HEK293 (cell line): Measurements from ENCODE around the gene STAT2.

Experiments
- CTCF ChIA-PET: fragments of 350-600 bp; formaldehyde crosslinking; extraction: SDS; loops from one replicate; lab custom pipeline; 2021; ENCODE audit warnings: antibody characterized with exemption; lab: Yijun Ruan, JAX
- POLR2A ChIA-PET: fragments of 300-600 bp; formaldehyde crosslinking; extraction: SDS; loops from one replicate; lab custom pipeline; 2020; ENCODE audit warnings: antibody characterized with exemption, inconsistent platforms; lab: Yijun Ruan, JAX
- H3K27ac ChIP-seq: fragments of 200-500 bp; sonication (Bioruptor generic); 2 replicates; pipeline ENCODE4 v1.5.1; 2014; ENCODE audit warnings: low read depth, low read length, control low read depth, inconsistent platforms; ENCODE audit errors: extremely low read depth
- H3K36me3 ChIP-seq, 2 experiments: fragments of 200-500 bp in 1 of 2; sonication (Bioruptor generic) in 1 of 2; 1 replicate in 1 of 2; 2 replicates in 1 of 2; pipeline ENCODE4 v1.5.1; 2014 to 2017; ENCODE audit warnings: inconsistent platforms in 2 of 2, low read length in 2 of 2; ENCODE audit not compliant: control insufficient read depth in 2 of 2, insufficient read depth in 1 of 2
- H3K4me1 ChIP-seq: fragments of 200-500 bp; sonication (Bioruptor generic); 2 replicates; pipeline ENCODE4 v1.5.1; 2014; ENCODE audit warnings: mild to moderate bottlenecking, low read length, inconsistent platforms; ENCODE audit not compliant: control insufficient read depth, insufficient read depth
- H3K4me3 ChIP-seq: 2 replicates; pipeline ENCODE4 v1.5.1; 2011; ENCODE audit warnings: low read depth, mild to moderate bottlenecking, control low read depth, low read length, moderate library complexity
- H3K9me3 ChIP-seq: fragments of 200-500 bp; sonication (Bioruptor generic); 2 replicates; pipeline ENCODE4 v1.5.1; 2014; ENCODE audit warnings: low read depth, low read length, inconsistent platforms; ENCODE audit not compliant: control insufficient read depth, insufficient read depth
- ZNF121 ChIP-seq: fragments of 450-650 bp; formaldehyde crosslinking; IDR thresholded peaks from 2 replicates; pipeline ENCODE4 v1.5.1; 2016; ENCODE audit warnings: missing biosample characterization, missing genetic modification characterization
- ZNF37A ChIP-seq: fragments of 450-650 bp; IDR thresholded peaks from 2 replicates; pipeline ENCODE4 v1.5.1; 2018; ENCODE audit warnings: missing biosample characterization, missing genetic modification characterization
- TF ChIP-seq, protein P1 (sequence below): fragments of 450-650 bp; formaldehyde crosslinking; IDR thresholded peaks from 2 replicates; pipeline ENCODE4 v1.5.1; 2016; ENCODE audit warnings: missing biosample characterization, missing genetic modification characterization, borderline replicate concordance
- TF ChIP-seq, protein P2 (sequence below): fragments of 450-650 bp; formaldehyde crosslinking; IDR thresholded peaks from 2 replicates; pipeline ENCODE4 v1.5.0; 2017; ENCODE audit warnings: missing biosample characterization, missing genetic modification characterization, borderline replicate concordance
- TF ChIP-seq, protein P3 (sequence below): fragments of 450-650 bp; formaldehyde crosslinking; IDR thresholded peaks from 2 replicates; pipeline ENCODE4 v1.5.1; 2016; ENCODE audit warnings: missing biosample characterization, missing genetic modification characterization

Gene STAT2

DNA sequence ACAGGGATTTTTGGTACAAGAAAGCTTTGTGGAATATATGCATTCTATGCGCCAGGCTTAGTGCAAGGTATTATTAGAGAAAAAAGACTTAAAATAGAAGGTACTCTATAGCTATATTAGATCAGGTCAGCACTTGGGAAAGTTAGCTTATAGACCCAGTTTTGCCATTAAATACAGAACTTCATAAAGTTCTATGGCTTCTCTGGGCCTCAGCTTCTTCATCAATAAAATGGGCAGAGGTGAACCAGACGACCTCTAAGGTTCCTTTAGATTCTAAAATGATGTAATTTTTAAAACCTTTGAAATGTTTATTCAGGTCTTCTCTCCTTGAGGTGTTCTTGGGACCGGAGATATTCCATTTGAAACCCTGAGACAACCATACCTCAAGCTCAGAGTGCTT lies 51.2 kb downstream of the STAT2 start (continued):
- TF ChIP-seq, protein P1, sequence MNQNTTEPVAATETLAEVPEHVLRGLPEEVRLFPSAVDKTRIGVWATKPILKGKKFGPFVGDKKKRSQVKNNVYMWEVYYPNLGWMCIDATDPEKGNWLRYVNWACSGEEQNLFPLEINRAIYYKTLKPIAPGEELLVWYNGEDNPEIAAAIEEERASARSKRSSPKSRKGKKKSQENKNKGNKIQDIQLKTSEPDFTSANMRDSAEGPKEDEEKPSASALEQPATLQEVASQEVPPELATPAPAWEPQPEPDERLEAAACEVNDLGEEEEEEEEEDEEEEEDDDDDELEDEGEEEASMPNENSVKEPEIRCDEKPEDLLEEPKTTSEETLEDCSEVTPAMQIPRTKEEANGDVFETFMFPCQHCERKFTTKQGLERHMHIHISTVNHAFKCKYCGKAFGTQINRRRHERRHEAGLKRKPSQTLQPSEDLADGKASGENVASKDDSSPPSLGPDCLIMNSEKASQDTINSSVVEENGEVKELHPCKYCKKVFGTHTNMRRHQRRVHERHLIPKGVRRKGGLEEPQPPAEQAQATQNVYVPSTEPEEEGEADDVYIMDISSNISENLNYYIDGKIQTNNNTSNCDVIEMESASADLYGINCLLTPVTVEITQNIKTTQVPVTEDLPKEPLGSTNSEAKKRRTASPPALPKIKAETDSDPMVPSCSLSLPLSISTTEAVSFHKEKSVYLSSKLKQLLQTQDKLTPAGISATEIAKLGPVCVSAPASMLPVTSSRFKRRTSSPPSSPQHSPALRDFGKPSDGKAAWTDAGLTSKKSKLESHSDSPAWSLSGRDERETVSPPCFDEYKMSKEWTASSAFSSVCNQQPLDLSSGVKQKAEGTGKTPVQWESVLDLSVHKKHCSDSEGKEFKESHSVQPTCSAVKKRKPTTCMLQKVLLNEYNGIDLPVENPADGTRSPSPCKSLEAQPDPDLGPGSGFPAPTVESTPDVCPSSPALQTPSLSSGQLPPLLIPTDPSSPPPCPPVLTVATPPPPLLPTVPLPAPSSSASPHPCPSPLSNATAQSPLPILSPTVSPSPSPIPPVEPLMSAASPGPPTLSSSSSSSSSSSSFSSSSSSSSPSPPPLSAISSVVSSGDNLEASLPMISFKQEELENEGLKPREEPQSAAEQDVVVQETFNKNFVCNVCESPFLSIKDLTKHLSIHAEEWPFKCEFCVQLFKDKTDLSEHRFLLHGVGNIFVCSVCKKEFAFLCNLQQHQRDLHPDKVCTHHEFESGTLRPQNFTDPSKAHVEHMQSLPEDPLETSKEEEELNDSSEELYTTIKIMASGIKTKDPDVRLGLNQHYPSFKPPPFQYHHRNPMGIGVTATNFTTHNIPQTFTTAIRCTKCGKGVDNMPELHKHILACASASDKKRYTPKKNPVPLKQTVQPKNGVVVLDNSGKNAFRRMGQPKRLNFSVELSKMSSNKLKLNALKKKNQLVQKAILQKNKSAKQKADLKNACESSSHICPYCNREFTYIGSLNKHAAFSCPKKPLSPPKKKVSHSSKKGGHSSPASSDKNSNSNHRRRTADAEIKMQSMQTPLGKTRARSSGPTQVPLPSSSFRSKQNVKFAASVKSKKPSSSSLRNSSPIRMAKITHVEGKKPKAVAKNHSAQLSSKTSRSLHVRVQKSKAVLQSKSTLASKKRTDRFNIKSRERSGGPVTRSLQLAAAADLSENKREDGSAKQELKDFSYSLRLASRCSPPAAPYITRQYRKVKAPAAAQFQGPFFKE (tag by site-specific recombination), result no peak
- no peak for TF ChIP-seq ZNF37A (tag by site-specific recombination)

DNA sequence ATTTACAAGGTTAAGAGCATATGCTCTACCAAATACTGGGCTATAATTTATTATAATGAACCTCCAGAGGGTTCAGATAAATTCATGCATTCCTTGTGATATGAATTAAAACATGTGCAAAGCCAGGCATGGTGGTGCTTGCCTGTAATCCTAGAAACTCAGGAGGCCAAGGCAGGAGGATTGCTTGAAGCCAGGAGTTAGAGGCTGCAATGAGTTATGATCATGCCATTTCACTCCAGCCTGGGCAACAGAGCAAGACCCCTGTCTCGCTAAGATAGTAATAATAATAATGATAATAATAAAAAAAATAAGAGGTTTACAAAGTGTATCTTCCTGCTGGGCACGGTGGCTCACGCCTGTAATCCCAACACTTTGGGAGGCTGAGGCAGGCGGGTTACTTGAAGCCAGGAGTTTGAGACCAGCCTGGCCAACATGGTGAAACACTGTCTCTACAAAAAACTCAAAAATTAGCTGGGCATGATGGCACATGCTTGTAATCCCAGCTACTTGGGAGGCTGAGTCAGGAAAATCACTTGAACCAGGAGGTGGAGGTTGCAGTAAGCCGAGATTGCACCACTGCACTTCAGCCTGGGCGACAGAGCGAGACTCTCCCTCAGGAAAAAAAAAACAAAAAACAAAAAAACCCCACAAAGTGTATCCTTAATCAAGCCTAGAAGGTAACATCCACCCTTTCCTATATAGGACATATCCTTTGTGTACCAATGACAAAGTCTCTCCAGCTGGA lies 52.5 kb downstream of the STAT2 start:
- ChIA-PET POLR2A (interaction anchor here (1.6 kb wide), 1 partner anchor 26 kb away, joined by 3 read pairs; the partner anchor contains the start of gene PAN2), CTCF (interaction anchor here (0.6 to 1.2 kb wide), 2 partner anchors 118 to 188 kb away, joined by 4 read pairs; partner anchors contain the start of gene SMARCC2)
- H3K9me3 ChIP-seq, result no peaks in the 10 kb centered on the region

More for the DNA sequence above, 52.5 kb downstream of the STAT2 start:
- Histone ChIP-seq H3K36me3 (peaks cover 66 to 67% of the 10 kb centered on the region in 2 experiments), H3K4me1 (no peaks in the 10 kb centered on the region), H3K27ac (no peak overlapping the region), H3K4me3 (no peak overlapping the region)
- TF ChIP-seq ZNF121 (tag by site-specific recombination), result peak; percentile 74; the same call in 1 of the 2 replicates
- TF ChIP-seq, protein P2, sequence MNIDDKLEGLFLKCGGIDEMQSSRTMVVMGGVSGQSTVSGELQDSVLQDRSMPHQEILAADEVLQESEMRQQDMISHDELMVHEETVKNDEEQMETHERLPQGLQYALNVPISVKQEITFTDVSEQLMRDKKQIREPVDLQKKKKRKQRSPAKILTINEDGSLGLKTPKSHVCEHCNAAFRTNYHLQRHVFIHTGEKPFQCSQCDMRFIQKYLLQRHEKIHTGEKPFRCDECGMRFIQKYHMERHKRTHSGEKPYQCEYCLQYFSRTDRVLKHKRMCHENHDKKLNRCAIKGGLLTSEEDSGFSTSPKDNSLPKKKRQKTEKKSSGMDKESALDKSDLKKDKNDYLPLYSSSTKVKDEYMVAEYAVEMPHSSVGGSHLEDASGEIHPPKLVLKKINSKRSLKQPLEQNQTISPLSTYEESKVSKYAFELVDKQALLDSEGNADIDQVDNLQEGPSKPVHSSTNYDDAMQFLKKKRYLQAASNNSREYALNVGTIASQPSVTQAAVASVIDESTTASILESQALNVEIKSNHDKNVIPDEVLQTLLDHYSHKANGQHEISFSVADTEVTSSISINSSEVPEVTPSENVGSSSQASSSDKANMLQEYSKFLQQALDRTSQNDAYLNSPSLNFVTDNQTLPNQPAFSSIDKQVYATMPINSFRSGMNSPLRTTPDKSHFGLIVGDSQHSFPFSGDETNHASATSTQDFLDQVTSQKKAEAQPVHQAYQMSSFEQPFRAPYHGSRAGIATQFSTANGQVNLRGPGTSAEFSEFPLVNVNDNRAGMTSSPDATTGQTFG, result no peak
- TF ChIP-seq, protein P3, sequence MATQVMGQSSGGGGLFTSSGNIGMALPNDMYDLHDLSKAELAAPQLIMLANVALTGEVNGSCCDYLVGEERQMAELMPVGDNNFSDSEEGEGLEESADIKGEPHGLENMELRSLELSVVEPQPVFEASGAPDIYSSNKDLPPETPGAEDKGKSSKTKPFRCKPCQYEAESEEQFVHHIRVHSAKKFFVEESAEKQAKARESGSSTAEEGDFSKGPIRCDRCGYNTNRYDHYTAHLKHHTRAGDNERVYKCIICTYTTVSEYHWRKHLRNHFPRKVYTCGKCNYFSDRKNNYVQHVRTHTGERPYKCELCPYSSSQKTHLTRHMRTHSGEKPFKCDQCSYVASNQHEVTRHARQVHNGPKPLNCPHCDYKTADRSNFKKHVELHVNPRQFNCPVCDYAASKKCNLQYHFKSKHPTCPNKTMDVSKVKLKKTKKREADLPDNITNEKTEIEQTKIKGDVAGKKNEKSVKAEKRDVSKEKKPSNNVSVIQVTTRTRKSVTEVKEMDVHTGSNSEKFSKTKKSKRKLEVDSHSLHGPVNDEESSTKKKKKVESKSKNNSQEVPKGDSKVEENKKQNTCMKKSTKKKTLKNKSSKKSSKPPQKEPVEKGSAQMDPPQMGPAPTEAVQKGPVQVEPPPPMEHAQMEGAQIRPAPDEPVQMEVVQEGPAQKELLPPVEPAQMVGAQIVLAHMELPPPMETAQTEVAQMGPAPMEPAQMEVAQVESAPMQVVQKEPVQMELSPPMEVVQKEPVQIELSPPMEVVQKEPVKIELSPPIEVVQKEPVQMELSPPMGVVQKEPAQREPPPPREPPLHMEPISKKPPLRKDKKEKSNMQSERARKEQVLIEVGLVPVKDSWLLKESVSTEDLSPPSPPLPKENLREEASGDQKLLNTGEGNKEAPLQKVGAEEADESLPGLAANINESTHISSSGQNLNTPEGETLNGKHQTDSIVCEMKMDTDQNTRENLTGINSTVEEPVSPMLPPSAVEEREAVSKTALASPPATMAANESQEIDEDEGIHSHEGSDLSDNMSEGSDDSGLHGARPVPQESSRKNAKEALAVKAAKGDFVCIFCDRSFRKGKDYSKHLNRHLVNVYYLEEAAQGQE (tag by site-specific recombination), result no peak
- TF ChIP-seq, all 188 proteins: peak for 1
